Measurements from ENCODE around the gene CLCN1.

The CLCN1 gene

DNA sequence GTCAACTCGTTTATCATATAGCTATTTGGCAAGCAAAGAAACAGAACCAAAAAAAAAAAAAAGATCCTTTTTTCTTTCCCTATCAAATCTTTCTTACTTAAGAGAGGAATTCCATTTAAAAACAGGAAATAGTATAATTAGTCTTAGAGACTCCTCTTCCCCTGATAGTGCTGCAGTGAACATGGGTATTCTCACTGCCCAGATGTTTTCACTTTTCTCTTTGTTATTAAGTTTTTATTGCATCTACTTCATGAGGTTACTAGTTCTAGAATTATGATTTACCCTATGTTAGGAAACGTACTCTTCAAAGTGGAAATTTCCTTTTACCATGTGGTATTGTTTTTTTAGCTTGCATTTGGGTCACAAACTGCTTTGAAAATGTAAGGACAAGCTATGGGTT is 19.2 kb upstream of the CLCN1 start:
- no peak for DNase-seq

DNA sequence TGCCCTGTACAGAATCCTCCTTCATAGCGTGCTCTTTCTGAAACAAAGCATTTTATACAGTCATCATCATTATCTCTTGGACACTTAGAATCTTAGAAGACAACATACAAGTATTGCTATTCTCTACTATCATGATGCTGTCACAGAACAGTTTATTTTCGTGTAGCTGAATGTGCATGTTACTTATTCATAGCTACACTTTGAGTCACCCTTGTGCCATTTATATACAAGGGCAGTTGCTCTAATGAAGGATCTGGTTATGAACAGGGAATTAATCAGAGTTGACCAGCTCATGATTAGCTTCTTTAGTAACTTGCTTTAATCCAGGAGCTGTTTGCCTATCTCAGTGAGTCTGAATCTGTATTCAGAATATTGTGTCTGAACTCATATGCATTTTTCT is 16.6 kb upstream of the CLCN1 start:
- no peak for DNase-seq

DNA sequence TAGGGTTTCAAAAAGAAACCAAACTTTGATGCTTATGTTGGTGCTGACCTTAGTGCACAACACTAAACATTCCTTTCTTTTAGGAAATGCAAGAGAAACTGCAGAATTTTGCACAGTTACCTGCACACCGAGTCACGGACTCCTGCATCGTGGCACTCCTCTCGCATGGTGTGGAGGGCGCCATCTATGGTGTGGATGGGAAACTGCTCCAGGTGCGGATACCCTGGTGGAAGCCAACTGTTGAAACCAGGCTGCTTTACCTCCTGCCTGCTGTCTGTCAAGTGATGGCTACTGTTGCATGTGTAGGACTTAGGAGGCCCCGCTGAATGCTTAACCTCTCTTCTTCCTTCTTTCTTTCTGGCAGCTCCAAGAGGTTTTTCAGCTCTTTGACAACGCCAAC is 16.1 kb upstream of the CLCN1 start:
- no peak for DNase-seq

DNA sequence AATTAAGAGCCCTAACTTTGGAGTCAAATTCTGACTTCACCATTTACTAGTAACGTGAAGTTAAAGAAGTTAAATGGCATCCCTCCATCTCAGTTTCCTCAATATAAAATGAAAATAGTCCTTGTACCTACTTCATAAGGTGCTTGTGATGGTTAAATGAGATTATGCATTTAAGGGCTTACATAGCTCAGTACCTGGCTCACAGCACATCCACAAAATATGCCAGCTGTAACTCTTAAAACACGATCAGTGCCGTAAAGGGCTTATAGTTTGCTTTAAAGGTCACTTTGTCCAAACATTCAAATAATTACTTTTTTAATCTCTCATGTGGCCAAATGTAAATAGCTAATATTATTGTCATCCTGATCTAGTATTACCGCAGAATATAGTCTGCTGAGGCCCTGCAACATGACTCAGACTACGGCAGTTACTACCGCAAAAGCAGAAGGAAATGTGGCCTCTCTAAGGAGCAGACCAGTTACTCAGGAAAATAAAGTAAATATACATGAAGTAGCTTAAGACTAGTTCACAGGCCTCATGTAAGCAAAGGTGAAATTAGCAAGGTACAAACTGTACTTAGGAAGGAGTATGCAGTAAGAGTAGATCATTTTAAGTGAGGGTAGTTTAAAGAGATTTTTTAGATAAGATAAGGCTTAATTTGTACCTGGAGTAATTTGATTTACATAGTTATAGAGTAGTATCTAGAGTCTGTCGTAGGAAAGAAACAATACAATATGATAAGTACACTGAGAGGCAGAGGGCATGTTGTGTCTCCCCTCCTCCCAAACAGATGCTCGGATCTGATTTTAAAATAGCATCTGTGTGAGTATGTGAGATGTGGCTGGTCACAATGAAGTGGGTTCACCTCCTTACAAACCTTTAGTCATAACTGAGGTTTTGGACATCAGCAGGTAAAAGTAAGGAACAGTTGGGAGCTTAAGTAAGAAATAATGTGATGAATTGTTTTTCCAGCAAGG is 14.7 kb upstream of the CLCN1 start:
- no peak for DNase-seq

DNA sequence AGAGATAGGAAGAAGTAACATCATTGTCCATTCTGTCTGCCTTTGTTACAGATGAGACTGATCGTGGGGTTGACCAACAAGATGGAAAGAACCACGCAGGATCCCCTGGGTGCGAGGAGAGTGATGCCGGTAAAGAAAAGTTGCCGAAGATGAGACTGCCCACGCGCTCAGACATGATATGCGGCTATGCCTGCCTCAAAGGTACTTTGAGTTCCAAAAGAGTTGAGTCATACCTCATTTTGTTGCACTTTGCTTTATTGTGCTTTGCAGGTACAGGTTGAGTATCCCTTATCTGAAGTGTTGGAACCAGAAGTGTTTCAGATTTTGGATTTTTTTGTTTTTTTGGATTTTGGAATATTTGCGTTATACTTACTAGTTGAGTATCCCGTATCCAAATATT is 12.2 kb upstream of the CLCN1 start:
- DNase-seq, result no peak

DNA sequence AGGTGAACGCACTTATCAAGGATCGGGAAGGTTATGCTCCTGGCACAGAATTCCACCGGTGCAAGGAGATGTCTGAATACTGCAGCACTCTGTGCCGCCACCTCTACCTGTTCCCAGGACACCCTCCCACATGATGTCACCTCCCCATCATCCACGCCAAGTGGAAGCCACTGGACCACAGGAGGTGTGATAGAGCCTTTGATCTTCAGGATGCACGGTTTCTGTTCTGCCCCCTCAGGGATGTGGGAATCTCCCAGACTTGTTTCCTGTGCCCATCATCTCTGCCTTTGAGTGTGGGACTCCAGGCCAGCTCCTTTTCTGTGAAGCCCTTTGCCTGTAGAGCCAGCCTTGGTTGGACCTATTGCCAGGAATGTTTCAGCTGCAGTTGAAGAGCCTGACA is 11.0 kb upstream of the CLCN1 start:
- DNase-seq, result no peak

DNA sequence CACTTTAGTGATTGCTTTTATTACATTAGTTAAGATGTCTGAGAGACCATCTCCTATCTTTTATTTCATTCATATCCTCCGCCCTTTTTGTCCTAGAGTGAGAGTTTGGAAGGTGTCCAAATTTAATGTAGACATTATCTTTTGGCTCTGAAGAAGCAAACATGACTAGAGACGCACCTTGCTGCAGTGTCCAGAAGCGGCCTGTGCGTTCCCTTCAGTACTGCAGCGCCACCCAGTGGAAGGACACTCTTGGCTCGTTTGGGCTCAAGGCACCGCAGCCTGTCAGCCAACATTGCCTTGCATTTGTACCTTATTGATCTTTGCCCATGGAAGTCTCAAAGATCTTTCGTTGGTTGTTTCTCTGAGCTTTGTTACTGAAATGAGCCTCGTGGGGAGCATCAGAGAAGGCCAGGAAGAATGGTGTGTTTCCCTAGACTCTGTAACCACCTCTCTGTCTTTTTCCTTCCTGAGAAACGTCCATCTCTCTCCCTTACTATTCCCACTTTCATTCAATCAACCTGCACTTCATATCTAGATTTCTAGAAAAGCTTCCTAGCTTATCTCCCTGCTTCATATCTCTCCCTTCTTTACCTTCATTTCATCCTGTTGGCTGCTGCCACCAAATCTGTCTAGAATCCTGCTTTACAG is 10.4 kb upstream of the CLCN1 start:
- no peak for DNase-seq

DNA sequence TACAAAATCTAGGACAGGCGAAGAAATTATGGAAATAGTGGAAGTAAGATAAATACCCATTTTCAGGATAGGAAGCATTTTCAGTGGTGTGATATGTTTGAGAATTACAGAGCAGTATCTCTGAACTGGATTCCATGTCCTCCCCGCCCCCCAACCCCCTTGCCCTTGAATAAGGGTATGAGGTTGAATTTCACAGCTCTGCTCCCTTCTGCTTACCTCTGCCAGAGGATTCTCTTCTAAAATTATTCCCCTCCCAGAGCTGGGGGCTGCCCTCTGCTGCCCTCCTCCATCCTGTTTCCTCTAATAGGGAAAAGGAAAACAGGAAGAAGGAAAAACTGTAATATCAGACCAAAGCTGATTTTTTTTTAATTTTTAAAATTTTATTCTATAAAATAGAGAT is 7.3 kb upstream of the CLCN1 start:
- no peak for DNase-seq

DNA sequence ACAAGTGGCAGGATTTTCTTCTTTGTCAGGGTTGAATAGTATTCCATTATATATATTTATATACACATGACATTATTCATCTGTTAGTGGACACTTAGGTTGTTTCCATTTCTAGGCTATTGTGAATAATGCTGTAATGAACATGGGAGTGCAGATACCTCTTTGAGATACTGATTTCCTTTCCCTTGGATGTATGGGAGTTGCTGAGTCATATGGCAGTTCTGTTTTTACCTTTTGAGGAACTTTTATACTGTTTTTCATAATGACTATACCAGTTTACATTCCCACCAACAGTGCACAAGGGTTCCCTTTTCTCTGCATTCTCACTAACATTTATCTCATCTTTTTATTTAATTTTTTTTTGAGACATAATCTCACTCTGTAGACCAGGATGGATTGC is 1.8 kb upstream of the CLCN1 start:
- DNase-seq, result no peak

DNA sequence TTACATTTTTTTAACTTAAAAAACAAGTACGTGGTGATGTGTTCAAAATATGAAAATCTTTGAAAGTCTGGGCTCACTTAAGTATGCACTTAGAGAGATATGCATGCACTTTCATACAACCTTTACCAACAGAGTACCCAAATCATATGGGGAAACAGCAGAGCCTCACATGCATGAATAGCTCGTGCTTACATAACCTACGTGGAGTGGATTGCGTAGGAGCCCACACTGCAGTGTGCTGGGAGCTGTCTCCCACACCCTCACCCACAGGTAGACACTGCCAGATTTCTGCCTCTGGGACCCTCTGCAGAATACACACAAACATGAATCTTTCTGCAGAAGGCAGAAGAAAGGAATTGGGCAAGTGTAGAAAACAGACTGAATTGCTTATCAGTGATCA is 581 bp downstream of the CLCN1 start:
- no peak for DNase-seq

DNA sequence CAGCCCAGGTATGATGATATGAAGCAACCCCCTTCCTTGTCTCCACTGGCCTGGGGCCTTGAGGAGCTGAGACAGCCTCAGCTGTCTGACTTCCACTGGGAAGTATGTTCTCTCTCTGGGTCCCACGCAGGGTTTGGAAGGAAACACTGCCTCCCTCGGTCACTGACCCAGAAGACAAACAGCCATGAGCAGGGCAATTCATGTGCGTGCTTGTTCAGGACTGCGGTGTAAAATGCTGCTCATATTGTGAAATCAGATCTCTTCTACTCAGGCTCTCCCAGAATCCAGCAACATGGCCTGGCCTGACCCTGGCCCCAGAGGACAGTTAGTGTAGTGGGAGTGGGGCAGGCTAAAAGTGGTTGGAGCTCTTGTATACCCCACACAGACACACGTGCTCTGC is 2.8 kb downstream of the CLCN1 start:
- no peak for DNase-seq

DNA sequence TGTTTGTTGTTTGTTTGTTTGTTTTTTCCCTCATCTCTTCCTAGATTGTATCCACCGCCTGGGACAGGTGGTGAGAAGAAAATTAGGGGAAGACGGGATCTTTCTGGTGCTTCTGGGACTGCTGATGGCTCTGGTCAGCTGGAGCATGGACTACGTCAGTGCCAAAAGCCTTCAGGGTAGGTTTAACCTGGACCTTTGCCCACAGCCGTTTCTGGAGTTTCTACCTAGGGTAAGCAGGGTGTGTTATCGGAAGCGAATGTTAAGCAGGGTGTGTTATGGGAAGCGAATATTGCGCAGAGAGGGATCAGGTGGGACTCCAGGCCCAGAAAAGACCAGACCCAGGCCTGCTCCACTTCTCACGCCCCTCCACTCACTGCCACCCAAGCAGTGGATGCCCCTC is 4.7 kb downstream of the CLCN1 start:
- DNase-seq, result no peak

DNA sequence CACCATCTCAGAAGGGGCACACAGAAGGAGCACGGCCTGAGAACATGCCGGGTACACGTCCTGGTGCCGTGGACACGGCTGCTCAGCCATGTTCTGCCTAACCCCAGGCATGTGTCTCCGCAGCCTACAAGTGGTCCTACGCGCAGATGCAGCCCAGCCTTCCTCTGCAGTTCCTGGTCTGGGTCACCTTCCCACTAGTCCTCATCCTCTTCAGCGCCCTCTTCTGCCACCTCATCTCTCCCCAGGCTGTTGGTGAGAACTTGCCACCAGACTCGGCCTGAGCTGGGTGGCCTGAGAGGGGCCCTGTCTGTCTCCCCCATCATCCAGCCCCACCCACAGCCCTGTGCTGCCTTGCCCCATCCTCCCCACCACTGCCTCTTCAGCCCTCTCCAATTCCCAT is 5.3 kb downstream of the CLCN1 start:
- DNase-seq, result no peak

DNA sequence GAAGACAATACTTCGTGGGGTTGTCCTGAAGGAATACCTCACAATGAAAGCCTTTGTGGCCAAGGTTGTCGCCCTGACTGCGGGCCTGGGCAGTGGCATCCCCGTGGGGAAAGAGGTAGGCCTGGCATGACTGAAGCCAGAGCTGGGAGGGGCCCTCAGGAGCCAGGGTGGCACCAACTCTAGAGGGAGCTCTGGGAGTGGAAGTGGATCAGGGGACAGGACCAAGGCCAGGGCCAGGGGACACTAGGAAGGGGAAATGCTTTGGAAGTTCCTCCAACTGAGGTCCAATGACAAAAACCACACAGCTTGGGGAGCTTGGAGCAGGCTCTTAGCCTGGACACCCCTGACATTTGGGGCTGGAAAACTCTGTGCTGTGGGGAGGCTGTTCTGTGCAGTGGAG is 5.8 kb downstream of the CLCN1 start:
- no peak for DNase-seq

DNA sequence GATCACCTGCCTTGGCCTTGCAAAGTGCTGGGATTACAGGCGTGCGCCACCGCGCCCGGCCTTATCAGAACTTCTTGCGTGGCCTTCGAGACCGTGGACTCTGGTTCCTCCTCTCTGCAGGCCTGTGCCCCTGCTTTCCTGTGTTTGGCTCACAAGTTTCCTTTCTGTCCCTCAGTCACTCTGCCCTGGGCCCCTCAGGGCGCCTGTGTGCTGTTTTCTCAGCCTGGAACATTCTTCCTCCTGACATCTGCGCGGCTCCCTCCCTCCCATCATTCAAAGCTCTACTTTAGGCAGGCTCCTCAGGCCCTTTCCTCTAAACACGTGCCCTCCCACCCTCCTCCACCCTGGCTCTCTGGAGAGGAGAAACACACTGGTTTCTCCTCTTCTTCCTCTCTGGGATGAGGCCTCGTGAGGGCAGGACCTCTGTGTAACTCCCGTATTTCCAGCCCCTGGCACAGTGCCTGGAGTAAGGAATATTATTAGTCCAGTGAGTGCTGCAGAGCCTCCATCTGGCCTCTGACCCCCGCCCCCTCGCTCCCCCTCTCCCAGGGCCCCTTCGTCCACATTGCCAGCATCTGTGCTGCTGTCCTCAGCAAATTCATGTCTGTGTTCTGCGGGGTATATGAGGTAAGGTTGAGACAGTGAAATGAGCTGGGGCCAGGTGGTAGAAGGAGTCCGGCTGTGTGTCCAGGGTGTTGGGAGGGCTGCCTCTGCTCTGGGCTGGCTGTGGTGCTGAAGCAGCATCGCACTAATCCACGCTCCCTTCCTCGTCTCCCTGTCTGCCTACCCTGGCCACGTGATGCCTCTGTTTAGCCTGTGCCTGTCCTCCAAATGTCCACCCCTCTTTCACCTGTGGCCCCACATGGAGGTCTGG is 7.1 kb downstream of the CLCN1 start:
- no peak for DNase-seq

DNA sequence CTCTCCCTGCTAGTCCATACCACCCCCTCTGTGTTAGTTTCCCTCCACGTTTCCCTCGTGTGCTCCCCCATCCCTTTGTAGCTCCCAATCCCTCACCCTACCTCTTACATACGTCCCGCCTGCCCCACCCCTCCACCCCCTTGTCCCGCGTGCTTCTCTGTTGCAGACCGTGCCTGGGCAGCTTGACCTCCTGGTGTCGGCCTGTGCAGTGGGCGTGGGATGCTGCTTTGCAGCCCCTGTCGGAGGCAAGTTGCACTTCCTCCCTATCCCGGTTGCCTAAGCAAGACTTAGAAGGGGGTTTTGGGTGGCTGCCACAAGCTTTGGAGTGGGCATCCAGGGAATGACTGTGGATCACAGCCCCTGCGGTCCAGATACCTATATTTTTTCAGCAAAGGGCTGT is 7.7 kb downstream of the CLCN1 start:
- no peak for DNase-seq

DNA sequence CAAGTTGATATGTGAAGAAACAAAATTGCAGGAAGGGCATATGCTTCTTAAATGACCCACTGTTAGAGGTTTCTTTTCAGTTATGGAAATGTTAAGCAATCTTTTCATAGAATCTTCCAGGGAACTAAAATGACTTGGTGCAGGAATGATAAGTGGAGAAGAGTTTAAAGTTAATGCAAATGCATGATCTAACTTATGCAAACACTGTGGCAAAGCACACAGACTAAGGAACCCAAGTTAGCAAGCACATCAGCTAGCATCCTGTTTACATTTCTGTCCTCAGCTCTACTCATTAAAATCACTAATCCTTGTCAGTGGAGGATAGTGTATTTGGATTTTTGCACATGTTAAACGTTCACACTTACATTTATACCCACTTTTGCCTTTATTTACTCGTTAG is 9.3 kb downstream of the CLCN1 start:
- DNase-seq, result no peak

DNA sequence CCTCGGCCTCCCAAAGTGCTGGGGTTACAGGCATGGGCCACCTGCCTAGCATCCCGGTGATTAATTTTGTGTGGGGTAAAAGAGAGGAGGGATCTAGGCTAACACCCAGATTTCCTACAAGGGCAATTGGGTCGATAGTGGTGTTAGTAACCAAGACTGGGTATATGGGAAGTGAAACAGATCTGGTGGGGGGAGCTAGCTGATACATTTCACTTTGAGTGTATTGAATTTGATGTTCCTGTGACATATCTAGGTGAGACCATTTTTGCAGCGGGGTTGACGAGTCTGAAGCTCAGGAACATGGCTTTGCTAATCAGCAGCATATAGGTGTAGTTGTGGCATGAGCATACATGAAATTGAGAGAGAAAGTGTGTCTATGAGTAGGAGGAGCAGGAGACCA is 12.0 kb downstream of the CLCN1 start:
- no peak for DNase-seq

DNA sequence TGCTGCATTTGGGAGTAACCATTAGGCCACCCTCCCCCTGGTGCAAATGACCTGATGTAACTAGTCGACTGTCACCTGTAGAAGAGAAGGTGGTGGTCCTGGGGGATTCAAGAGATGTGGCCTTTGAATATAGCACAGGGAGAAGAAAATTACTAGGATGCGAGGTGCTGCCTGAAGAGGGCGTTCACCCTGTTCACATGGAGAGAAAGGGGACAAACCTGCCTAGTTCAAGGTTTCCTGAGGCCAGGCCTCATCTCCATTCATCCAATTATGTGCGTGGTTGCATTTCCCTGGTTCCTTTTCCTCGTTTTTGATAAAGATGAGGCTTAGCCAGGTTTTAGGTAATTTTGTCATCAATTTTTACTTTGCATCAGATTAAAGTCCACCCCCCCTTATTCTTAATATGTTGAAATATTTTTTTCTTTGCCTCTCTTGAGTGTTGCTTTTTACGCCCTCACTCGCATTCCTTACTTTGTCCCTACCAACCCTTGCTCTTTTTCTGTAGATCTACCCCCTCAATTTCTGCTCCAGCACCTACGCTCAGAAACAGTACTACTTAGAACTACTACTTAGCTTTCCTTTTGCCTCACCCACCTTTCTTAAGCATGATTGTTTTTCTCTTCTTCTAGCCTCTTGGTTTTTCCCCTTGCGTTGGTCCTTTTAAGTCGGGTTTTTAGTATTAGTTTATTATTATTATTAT is 13.7 kb downstream of the CLCN1 start:
- DNase-seq, result no peak

DNA sequence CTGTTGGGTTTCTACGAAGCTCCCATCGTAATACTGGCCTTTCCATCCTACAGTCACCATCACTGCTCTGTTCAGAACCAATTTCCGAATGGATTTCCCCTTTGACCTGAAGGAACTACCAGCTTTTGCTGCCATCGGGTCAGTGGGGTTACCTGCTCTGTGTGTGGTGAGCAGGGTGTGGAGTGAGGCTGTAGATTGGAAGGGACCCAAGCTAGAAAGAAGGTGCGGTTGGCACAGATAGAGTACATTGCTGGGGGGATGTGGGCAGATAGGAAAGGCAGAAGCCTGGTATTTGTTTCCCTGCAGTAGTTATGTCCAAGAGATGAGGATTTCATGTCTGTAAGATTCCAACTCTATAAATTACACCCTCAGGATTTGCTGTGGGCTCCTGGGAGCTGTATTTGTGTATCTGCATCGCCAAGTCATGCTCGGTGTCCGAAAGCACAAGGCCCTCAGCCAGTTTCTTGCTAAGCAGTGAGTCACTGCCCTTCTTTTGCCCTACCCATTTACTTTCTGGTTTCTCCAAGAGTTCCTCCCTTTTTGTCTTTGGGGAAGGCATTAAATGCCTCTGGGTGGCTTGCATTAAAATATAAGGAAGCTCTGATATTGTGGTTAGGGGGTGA is 15.4 kb downstream of the CLCN1 start:
- DNase-seq, result peak; percentile 53

DNA sequence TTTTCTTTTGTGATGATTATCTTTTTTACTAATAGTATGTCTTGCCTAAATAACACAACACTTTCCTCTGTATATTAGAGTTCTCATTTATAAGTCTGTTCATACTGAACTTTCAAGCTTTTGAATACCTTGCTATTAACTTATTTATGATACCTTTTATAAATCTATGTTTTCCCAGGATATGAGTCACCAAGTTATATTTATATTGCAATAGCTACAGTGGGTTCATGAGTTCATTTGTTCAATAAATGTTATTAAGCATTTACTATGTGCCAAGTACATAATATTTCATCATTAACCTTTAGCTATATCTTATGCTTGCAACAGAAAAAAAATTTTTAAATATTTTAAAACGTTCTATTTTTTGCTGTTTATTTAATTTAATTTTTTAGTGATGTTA is 18.3 kb downstream of the CLCN1 start:
- DNase-seq, result no peak

DNA sequence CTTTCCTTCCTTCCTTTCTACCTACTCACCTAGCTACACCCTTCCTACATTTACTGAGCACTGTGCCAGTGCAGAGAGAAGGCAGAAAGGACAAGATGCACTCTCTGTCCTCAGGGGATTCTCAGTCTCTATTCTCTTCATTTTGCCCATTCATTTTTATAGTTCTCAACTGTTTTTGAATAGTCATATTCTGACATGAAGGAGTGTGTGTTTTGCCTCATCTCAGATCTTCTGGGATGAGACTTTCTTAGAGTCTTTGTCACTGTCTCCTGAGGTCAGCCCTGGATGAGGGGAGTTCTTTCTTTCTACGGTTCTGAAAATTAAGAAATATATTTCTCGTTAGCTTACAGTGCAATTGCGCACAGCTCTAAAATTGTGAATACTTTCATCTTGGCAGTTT is 21.3 kb downstream of the CLCN1 start:
- DNase-seq, result no peak

DNA sequence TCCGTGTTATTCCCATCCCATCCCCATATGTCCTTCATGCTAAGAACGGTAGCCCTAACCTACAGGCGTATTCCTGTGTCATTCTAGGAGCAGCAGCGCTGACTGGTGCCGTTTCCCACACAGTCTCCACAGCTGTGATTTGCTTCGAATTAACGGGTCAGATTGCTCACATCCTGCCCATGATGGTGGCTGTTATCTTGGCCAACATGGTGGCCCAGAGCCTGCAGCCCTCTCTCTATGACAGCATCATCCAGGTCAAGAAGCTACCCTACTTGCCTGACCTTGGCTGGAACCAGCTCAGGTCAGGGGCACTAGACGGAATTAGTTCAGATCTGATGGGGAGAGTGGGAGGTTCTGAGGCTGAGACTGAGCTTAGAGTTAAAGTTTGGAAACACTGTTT is 25.9 kb downstream of the CLCN1 start:
- no peak for DNase-seq
